Kidney capillary endothelial cell (primary cell): ENCODE results near the gene SIRT1.
"Not testable (repeated sequence)": the region's sequence is repeated elsewhere in the genome, so short reads cannot be mapped to it uniquely, and the experiment has no call there.

Experiments
- DNase-seq: peaks from one replicate; pipeline ENCODE4 v3.0.0-alpha.2; 2018; ENCODE audit warnings: low spot score

The SIRT1 gene

GRCh38 chr10:67965456-67965855, 81.0 kb downstream of the SIRT1 start:
- no peak for DNase-seq

GRCh38 chr10:67966035-67966434, 81.6 kb downstream of the SIRT1 start:
- DNase-seq: not testable (repeated sequence)
